ENCODE measurements around the gene RFXANK. TPM values are rescaled to one million over a fixed set of nuclear protein-coding genes. Genes with fewer than 3 reads are reported as not detected.
"Not testable (repeated sequence)": the region's sequence is repeated elsewhere in the genome, so short reads cannot be mapped to it uniquely, and the experiment has no call there.

The RFXANK gene
- total RNA-seq, 2 experiments from 2014 or later, result 56.2 to 68.5 TPM

DNA sequence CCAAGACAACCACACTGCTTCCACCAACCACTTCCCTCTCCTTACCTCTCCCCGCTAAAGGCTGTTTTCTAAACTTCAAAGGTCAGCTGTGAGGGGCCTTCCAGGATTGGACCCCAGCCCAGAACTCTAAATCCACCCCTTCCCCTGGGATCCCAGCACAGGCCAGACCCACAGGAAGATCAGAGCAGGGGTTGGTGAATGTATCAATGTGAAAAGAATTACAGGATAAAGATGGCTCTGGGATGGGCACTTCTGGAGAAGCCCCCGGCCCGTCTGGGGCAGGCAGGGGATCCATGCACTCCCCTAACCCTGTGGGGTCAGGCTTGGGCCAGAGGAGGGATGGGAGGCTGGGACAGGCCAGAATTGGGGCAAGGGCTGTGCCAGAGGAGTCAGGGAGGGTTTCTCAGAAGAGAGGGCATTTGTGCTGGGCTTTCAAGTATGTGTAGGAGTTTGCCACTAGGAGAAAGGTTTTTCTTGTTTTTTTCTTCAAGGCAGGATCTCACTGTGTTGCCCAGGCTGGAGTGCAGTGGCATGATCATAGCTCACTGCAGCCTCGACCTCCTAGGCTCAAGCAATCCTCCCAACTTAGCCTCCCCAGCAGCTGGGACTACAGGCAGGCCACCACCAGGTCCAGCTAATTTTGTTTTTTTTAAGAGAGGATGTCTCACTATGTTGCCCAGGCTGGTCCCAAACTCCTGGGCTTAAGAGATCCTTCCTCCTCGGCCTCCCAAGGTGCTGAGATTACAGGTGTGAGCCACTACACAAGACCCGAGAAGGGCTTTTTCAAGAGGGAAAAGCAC, 21.0 kb upstream of the RFXANK start:
- H3K4me3 Mint-ChIP-seq, result no peak overlapping the region
- ATAC-seq (no peak), DNase-seq (no peak)
- H3K27ac Mint-ChIP-seq, result no peak overlapping the region
- intact Hi-C loops (cut with DNase I, micrococcal nuclease), result no loop called here
- H3K27me3 Mint-ChIP-seq, result no peaks in the 10 kb centered on the region
- ChIA-PET POLR2A (no interaction called here), CTCF (interaction anchor here (1.4 kb wide), 1 partner anchor 25 kb away, joined by 3 read pairs; no protein-coding TSS in a partner anchor)
- H3K4me1 Mint-ChIP-seq, result peaks cover 13% of the 10 kb centered on the region
- peaks cover 2% of the 10 kb centered on the region for H3K36me3 Mint-ChIP-seq (ENCODE audit: low read depth)
- H3K9me3 Mint-ChIP-seq (ENCODE audit: low read depth), result no peaks in the 10 kb centered on the region

DNA sequence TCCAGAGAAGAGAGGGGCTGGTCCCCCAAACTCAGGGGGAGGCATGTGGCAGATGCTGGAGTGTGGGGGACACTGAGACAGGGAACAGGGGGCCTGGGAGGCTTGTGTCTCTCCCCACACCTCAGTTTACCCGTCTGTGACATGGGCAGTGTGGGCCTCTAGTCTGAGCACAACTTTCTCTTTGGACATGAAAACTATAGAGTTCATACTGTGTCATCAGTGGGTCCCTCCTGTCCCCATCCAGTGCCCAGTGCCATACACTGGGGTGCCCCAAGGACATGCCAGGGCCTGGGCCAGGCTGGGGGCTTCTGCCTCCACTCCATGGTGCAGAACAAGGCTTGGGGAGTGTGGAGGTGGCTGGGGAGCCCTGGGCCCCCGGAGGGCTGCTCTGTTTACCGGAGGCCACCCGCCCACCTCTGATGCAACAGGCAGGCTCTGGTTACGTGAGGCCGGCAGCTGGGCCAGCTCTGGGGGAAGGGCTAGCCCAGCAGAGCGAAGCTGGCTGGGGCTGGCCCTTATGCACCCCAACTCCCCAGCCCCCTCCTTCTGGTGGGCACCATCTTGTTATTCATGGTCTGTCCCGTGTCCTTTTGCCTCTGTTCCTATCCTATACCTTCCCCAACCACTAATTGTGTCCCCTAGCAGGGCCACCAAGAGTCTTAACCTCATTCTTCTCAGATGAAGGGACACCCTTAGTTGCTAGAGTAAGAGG, 20.1 kb upstream of the RFXANK start:
- H3K4me1 Mint-ChIP-seq, result peaks cover 13% of the 10 kb centered on the region
- CTCF ChIA-PET, result interaction anchor here (1.4 kb wide), 1 partner anchor 26 kb away, joined by 3 read pairs; no protein-coding TSS in a partner anchor
- H3K9me3 Mint-ChIP-seq (ENCODE audit: low read depth), result no peaks in the 10 kb centered on the region
- no peaks in the 10 kb centered on the region for H3K27me3 Mint-ChIP-seq
- H3K4me3 Mint-ChIP-seq, result no peak overlapping the region
- ATAC-seq (no peak), DNase-seq (no peak)
- POLR2A ChIA-PET, result no interaction called here
- H3K36me3 Mint-ChIP-seq (ENCODE audit: low read depth), result peaks cover 7% of the 10 kb centered on the region
- intact Hi-C loops (cut with DNase I, micrococcal nuclease), result no loop called here
- no peak overlapping the region for H3K27ac Mint-ChIP-seq

GRCh38 chr19:19173243-19173642, 18.8 kb upstream of the RFXANK start:
- DNase-seq; intact Hi-C loops (cut with DNase I, micrococcal nuclease); H3K9me3 Mint-ChIP-seq (ENCODE audit: low read depth); POLR2A ChIA-PET; ATAC-seq; H3K27ac Mint-ChIP-seq; H3K4me3 Mint-ChIP-seq; H3K36me3 Mint-ChIP-seq (ENCODE audit: low read depth); H3K27me3 Mint-ChIP-seq: not testable (repeated sequence)
- H3K4me1 Mint-ChIP-seq, result peaks cover 13% of the 10 kb centered on the region
- CTCF ChIA-PET, result interaction anchor here (0.5 to 1.8 kb wide), 3 partner anchors 17 to 73 kb away, joined by 3 to 9 read pairs (median 3); no protein-coding TSS in a partner anchor

- CTCF ChIA-PET, result interaction anchor here (0.6 kb wide), 2 partner anchors 8 to 226 kb away, joined by 3 read pairs; no protein-coding TSS in a partner anchor
- no peak overlapping the region for H3K4me3 Mint-ChIP-seq
- no peak for ATAC-seq
Measured at GRCh38 chr19:19176950-19177349, 15.1 kb upstream of the RFXANK start.

DNA sequence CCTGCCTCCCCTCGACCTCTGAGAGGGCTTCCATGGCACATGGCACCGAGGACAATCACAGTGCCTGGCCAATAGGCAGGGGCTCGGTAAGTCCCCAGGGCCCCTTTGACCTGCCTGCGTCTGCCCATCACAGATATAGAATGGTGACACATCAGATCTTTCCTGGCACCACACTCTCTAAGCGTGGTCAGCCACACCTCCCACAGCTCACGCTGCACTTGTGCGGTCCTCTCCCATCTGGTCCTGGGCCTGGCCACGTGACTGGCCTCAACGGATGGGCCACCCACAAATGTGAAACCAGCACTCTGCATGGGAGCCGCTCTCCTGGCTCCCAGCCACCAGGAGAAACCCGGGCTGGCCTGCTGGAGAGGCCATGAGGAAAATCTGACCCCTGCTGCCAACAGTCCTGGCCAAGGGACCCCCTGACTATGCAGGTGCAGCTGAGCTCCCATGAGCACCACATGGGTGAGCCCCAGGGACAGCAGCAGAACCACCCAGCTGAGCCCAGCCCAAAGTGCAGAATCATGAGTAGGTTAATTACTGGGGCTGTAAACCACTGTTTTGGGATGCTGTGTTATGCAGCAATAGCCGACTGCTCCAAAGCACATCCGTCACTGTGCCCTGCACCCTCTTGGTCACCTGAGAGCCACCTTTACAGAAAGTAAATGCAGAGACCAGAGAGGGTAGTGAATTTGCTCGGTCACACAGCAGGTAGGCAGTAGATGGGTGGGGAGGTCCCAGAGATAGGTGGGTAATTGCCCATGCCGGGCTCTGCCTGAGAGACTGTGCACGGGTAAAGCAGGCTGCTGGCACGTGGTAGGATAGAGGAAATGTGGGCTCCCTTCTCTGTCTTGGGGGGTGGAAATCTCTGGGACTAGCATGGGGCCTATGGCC, 12.3 kb upstream of the RFXANK start:
- POLR2A ChIA-PET, result no interaction called here
- H3K27me3 Mint-ChIP-seq, result no peaks in the 10 kb centered on the region
- peaks cover 2% of the 10 kb centered on the region for H3K9me3 Mint-ChIP-seq (ENCODE audit: low read depth)
- intact Hi-C loops (cut with DNase I, micrococcal nuclease), result no loop called here
- H3K4me3 Mint-ChIP-seq, result no peak overlapping the region
- no peak for DNase-seq
- no peaks in the 10 kb centered on the region for H3K4me1 Mint-ChIP-seq
- H3K27ac Mint-ChIP-seq, result no peak overlapping the region
- ATAC-seq, result no peak
- peaks cover 27% of the 10 kb centered on the region for H3K36me3 Mint-ChIP-seq (ENCODE audit: low read depth)
- CTCF ChIA-PET, result no interaction called here

More at GRCh38 chr19:19176950-19177349, 15.1 kb upstream of the RFXANK start:
- peaks cover 2% of the 10 kb centered on the region for H3K9me3 Mint-ChIP-seq (ENCODE audit: low read depth)
- no peaks in the 10 kb centered on the region for H3K4me1 Mint-ChIP-seq
- H3K27ac Mint-ChIP-seq, result no peak overlapping the region
- intact Hi-C loops (cut with DNase I, micrococcal nuclease), result no loop called here
- POLR2A ChIA-PET, result no interaction called here
- H3K36me3 Mint-ChIP-seq (ENCODE audit: low read depth), result peaks cover 19% of the 10 kb centered on the region
- DNase-seq, result no peak
- no peaks in the 10 kb centered on the region for H3K27me3 Mint-ChIP-seq

- Mint-ChIP-seq H3K9me3 (ENCODE audit: low read depth) (peaks cover 7% of the 10 kb centered on the region), H3K36me3 (ENCODE audit: low read depth) (peaks cover 28% of the 10 kb centered on the region), H3K27me3 (no peaks in the 10 kb centered on the region), H3K4me3 (no peak overlapping the region), H3K27ac (no peak overlapping the region), H3K4me1 (peaks cover 6% of the 10 kb centered on the region)
- ATAC-seq, result no peak
- POLR2A ChIA-PET, result no interaction called here
- CTCF ChIA-PET, result no interaction called here
- no peak for DNase-seq
- intact Hi-C loops (cut with DNase I, micrococcal nuclease), result no loop called here
Measured at GRCh38 chr19:19181488-19181998, 10.5 kb upstream of the RFXANK start.

- Mint-ChIP-seq H3K4me3 (no peak overlapping the region), H3K9me3 (ENCODE audit: low read depth) (peaks cover 10% of the 10 kb centered on the region), H3K4me1 (peaks cover 28% of the 10 kb centered on the region), H3K36me3 (ENCODE audit: low read depth) (peaks cover 23% of the 10 kb centered on the region), H3K27ac (peak overlapping the region; percentile 60), H3K27me3 (no peaks in the 10 kb centered on the region)
- DNase-seq, result peak; percentile 75
- ATAC-seq, result peak; percentile 89
- ChIA-PET CTCF (interaction anchor here (1.0 kb wide), 1 partner anchor 12 kb away, joined by 3 read pairs; no protein-coding TSS in a partner anchor), POLR2A (no interaction called here)
- intact Hi-C loops (cut with DNase I, micrococcal nuclease), result loop anchor here (1.0 kb wide), 3 partner anchors 38 to 304 kb away; no protein-coding TSS in a partner anchor
Measured at GRCh38 chr19:19185853-19186740, 6.0 kb upstream of the RFXANK start.

GRCh38 chr19:19186742-19187141, 5.3 kb upstream of the RFXANK start:
- no peak for DNase-seq
- H3K9me3 Mint-ChIP-seq (ENCODE audit: low read depth), result peaks cover 10% of the 10 kb centered on the region
- no peak for ATAC-seq
- H3K27me3 Mint-ChIP-seq, result no peaks in the 10 kb centered on the region
- peaks cover 23% of the 10 kb centered on the region for H3K36me3 Mint-ChIP-seq (ENCODE audit: low read depth)
- H3K27ac Mint-ChIP-seq, result no peak overlapping the region
- CTCF ChIA-PET, result interaction anchor here (0.8 kb wide), 1 partner anchor 220 kb away, joined by 4 read pairs; no protein-coding TSS in a partner anchor
- H3K4me1 Mint-ChIP-seq, result peaks cover 33% of the 10 kb centered on the region
- POLR2A ChIA-PET, result no interaction called here
- intact Hi-C loops (cut with DNase I, micrococcal nuclease), result loop anchor here (1.0 kb wide), 3 partner anchors 38 to 304 kb away; no protein-coding TSS in a partner anchor
- no peak overlapping the region for H3K4me3 Mint-ChIP-seq

DNA sequence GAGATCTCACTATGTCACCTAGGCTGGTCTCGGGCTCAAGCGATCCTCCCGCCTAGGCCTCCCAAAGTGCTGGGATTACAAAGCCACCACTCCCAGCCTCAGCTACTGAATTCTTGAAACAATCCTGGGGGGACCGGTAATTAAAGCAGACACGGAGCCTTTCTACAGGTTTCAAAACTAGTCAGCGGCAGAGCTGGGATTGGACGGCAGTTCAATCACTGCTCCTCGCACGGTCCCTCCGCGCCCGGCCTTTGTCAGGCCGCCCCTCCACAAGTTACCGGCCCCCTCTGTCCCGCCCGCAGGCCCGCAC, 335 bp upstream of the RFXANK start:
- Mint-ChIP-seq H3K4me1 (peaks cover 41% of the 10 kb centered on the region), H3K27ac (peak overlapping the region; percentile 94), H3K4me3 (peak overlapping the region; percentile 91), H3K36me3 (ENCODE audit: low read depth) (peaks cover 12% of the 10 kb centered on the region), H3K27me3 (no peaks in the 10 kb centered on the region), H3K9me3 (ENCODE audit: low read depth) (peaks cover 3% of the 10 kb centered on the region)
- intact Hi-C loops (cut with DNase I, micrococcal nuclease), result loop anchor here (1.0 to 5.0 kb wide), 20 partner anchors 12 to 669 kb away; partner anchors contain the start of genes COPE (in 2 of the 2), DDX49 (in 2 of the 2), MAU2 (in 2 of the 2) and NR2C2AP (in 2 of the 2)
- DNase-seq (no peak), ATAC-seq (no peak)
- CTCF ChIA-PET, result interaction anchor here (0.9 to 2.9 kb wide), 4 partner anchors 9 to 155 kb away, joined by 3 to 20 read pairs (median 11); partner anchors contain the start of gene NR2C2AP
- POLR2A ChIA-PET, result interaction anchor here (0.5 to 3.0 kb wide), 3 partner anchors 11 to 477 kb away, joined by 3 to 31 read pairs (median 3); partner anchors contain the start of genes NR2C2AP and ZNF101

DNA sequence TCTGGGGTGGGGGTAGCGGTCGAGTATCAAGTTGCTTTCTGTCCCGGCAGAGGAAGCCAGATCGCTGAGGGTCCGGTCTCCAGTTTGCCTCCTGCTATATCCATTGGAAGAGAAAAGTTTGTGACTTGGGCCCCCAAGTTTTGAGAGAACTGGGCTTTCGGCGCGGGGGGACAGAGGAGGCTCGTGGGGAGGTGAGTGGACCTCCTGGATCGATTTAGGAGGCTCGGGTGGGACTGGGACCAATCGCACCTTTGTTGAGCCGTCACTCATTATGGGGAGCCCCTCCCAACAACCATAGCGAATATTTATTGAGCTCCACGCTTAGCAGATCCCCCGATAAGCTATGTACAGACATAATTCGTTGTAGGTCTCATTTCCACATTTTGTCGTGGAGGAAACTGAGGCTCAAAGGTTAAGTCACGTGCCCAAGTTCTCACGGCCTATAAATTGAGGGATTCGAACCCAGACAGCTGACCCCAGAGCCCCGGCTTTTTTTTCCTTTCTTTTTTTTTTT, 909 bp downstream of the RFXANK start:
- H3K9me3 Mint-ChIP-seq (ENCODE audit: low read depth), result no peaks in the 10 kb centered on the region
- ChIA-PET CTCF (interaction anchor here (0.6 to 2.9 kb wide), 10 partner anchors 8 to 297 kb away, joined by 3 to 20 read pairs (median 4); partner anchors contain the start of gene NR2C2AP), POLR2A (interaction anchor here (0.6 to 3.0 kb wide), 4 partner anchors 10 to 650 kb away, joined by 4 to 31 read pairs (median 7); partner anchors contain the start of gene NR2C2AP)
- ATAC-seq (no peak), DNase-seq (no peak)
- H3K4me3 Mint-ChIP-seq, result peak overlapping the region; percentile 91
- no peaks in the 10 kb centered on the region for H3K27me3 Mint-ChIP-seq
- peak overlapping the region; percentile 94 for H3K27ac Mint-ChIP-seq
- intact Hi-C loops (cut with DNase I, micrococcal nuclease), result loop anchor here (1.0 to 5.0 kb wide), 20 partner anchors 10 to 671 kb away; partner anchors contain the start of genes COPE (in 2 of the 2), DDX49 (in 2 of the 2), MAU2 (in 2 of the 2) and NR2C2AP (in 2 of the 2)
- H3K4me1 Mint-ChIP-seq, result peaks cover 41% of the 10 kb centered on the region
- H3K36me3 Mint-ChIP-seq (ENCODE audit: low read depth), result peaks cover 13% of the 10 kb centered on the region

Data from activated CD4-positive, alpha-beta T cell treated with anti-CD3 and anti-CD28 coated beads for 36 hours (primary cell).